Right lobe of liver (tissue), 6 donors: ENCODE measurements around the gene TMEM170B. TPM values are rescaled to one million over a fixed set of nuclear protein-coding genes. Genes with fewer than 3 reads are reported as not detected.

Experiments
- ATAC-seq, 4 donors: fragments of 200-7000 bp; cut with Tn5 transposase; one replicate each; pipeline ENCODE4 v1.9.1; 2020; ENCODE audit warnings: mild to moderate bottlenecking in 4 of 4, moderate library complexity in 4 of 4
- DNase-seq, 3 donors: peaks; one replicate each; pipeline ENCODE4 v3.0.0-alpha.2; 2020
- H3K27ac ChIP-seq, 3 donors: fragments of 200-600 bp; one replicate each; pipeline ENCODE4 v1.8.0; 2022
- H3K27me3 ChIP-seq, 2 donors: fragments of 200-600 bp; one replicate each; pipeline ENCODE4 v1.8.0; 2022
- H3K36me3 ChIP-seq, 4 donors: fragments of 200-600 bp; sonication (generic) in 1 of 4; one replicate each; pipeline versions ENCODE4 v1.5.1 to v1.8.0; 2017 to 2022; ENCODE audit warnings: control low read depth in 1 of 4
- H3K4me1 ChIP-seq, 4 donors: fragments of 200-600 bp; sonication (generic) in 1 of 4; one replicate each; pipeline versions ENCODE4 v1.5.1 to v1.8.0; 2017 to 2022; ENCODE audit warnings: control low read depth in 1 of 4
- H3K4me3 ChIP-seq, 3 donors: fragments of 200-600 bp; one replicate each; pipeline ENCODE4 v1.8.0; 2022
- H3K9me3 ChIP-seq, 4 donors: fragments of 200-600 bp; sonication (generic) in 1 of 4; one replicate each; pipeline versions ENCODE4 v1.5.1 to v1.8.0; 2017 to 2022; ENCODE audit warnings: control low read depth in 1 of 4
- CTCF ChIP-seq, 4 donors: fragments of 200-600 bp in 3 of 4; fragments of 450-650 bp in 1 of 4; IDR thresholded peaks; one replicate each; pipeline versions ENCODE4 v1.5.1 to v1.8.0; 2016 to 2022; ENCODE audit warnings: antibody characterized with exemption in 4 of 4, mild to moderate bottlenecking in 2 of 4
- POLR2A ChIP-seq: fragments of 450-650 bp; IDR thresholded peaks from one replicate; pipeline ENCODE4 v1.6.1; 2017; ENCODE audit warnings: antibody characterized with exemption, mild to moderate bottlenecking
- WGBS: methylation state at CpG from one replicate; pipeline ENCODE4 v1.1.6; 2018; ENCODE audit warnings: low coverage, low lambda C conversion rate; ENCODE audit not compliant: insufficient coverage; ENCODE audit errors: missing lambda C conversion rate; 5-methylcytosine and 5-hydroxymethylcytosine counted together
- intact Hi-C, 2 donors: fragments of 100-400 bp; cut with DNase I; formaldehyde crosslinking; loops; one replicate each; pipeline versions ENCODE4 v1.11.2 to v1.14.1; 2022
- total RNA-seq, 6 experiments: library from RNA; depleted of rRNA in 2 of 6; stranded (reverse); fragments of >200 nt in 2 of 6; fragmentation: NEBNext Ultra II Directional in 3 of 6; extraction: Animal tissue kit (Norgen Biotek cat#: 25700) in 3 of 6; gene quantifications; one replicate each; pipeline versions ENCODE4 v1.1.0 to v1.2.4, GENCODE V29; 2016 to 2023
- donor health status: DM: no; HTN: yes; CAD: no.
- donor health status: DM: no; HTN: no; CAD: no.
- donor health status: DM: no; HTN: no; CAD: no.
- donor health status: DM: no; HTN: yes; CAD: no.
- donor health status: DM: no; HTN: yes; CAD: no.

The TMEM170B gene
- total RNA-seq, 6 experiments from 2014 or later, result 3.6 to 6.7 (median 5.0) TPM

GRCh38 chr6:11493974-11494373, 43.6 kb upstream of the TMEM170B start:
- Histone ChIP-seq H3K9me3 (no peaks in the 10 kb centered on the region), H3K27ac (no peak overlapping the region), H3K4me3 (no peak overlapping the region), H3K36me3 (no peaks in the 10 kb centered on the region), H3K4me1 (peaks cover 0 to 4% (median 0%) of the 10 kb centered on the region in 4 donors), H3K27me3 (no peaks in the 10 kb centered on the region)
- ATAC-seq, result no peak
- intact Hi-C loops, result no loop called here
- no peak for TF ChIP-seq POLR2A
- no peak for DNase-seq
- 100% methylated on average over 1 of the region's 5 CpGs for whole genome bisulfite sequencing

GRCh38 chr6:11494786-11495564, 42.6 kb upstream of the TMEM170B start:
- DNase-seq (no peak), ATAC-seq (peak in 2 of 4 donors; percentile 24 to 57)
- H3K4me1 ChIP-seq, result peaks cover 0 to 4% (median 0%) of the 10 kb centered on the region in 4 donors
- intact Hi-C loops, result loop anchor here in 1 of 2 donors (5.0 kb wide), 1 partner anchor 353 kb away; no protein-coding TSS in a partner anchor
- H3K36me3 ChIP-seq, result no peaks in the 10 kb centered on the region
- no peaks in the 10 kb centered on the region for H3K9me3 ChIP-seq
- H3K4me3 ChIP-seq, result no peak overlapping the region
- WGBS, result 95% methylated on average over 5 of the region's 6 CpGs
- no peak overlapping the region for H3K27ac ChIP-seq
- no peak for TF ChIP-seq CTCF (IDR thresholded peaks at IDR 0.05)
- no peak for TF ChIP-seq POLR2A
- no peaks in the 10 kb centered on the region for H3K27me3 ChIP-seq

GRCh38 chr6:11495565-11496145, 41.9 kb upstream of the TMEM170B start:
- H3K4me1 ChIP-seq, result peaks cover 0 to 4% (median 0%) of the 10 kb centered on the region in 4 donors
- ATAC-seq (peak in 2 of 4 donors; percentile 10 to 11), DNase-seq (no peak)
- H3K4me3 ChIP-seq, result no peak overlapping the region
- H3K27ac ChIP-seq, result no peak overlapping the region
- no peaks in the 10 kb centered on the region for H3K27me3 ChIP-seq
- WGBS, result 52% methylated on average over 3 of the region's 4 CpGs
- no peaks in the 10 kb centered on the region for H3K36me3 ChIP-seq
- intact Hi-C loops, result loop anchor here in 1 of 2 donors (5.0 kb wide), 1 partner anchor 353 kb away; no protein-coding TSS in a partner anchor
- TF ChIP-seq CTCF (IDR thresholded peaks at IDR 0.05), result no peak
- no peak for TF ChIP-seq POLR2A
- no peaks in the 10 kb centered on the region for H3K9me3 ChIP-seq

GRCh38 chr6:11496152-11497060, 41.1 kb upstream of the TMEM170B start:
- H3K4me3 ChIP-seq, result no peak overlapping the region
- H3K27me3 ChIP-seq, result no peaks in the 10 kb centered on the region
- no peaks in the 10 kb centered on the region for H3K36me3 ChIP-seq
- no peak overlapping the region for H3K27ac ChIP-seq
- ATAC-seq, result peak; percentile 96 to 98 (median 97)
- peak in 1 of 3 donors; percentile 74 for DNase-seq
- 29% methylated on average over 12 of the region's 12 CpGs for WGBS
- H3K9me3 ChIP-seq, result no peaks in the 10 kb centered on the region
- intact Hi-C loops, result loop anchor here in 1 of 2 donors (5.0 kb wide), 1 partner anchor 354 kb away; no protein-coding TSS in a partner anchor
- TF ChIP-seq POLR2A, result no peak
- TF ChIP-seq CTCF (IDR thresholded peaks at IDR 0.05), result peak; percentile 88 to 99 (median 92)
- H3K4me1 ChIP-seq, result peaks cover 0 to 4% (median 0%) of the 10 kb centered on the region in 4 donors
